Posterior vena cava (tissue), 2 donors: ENCODE data around the gene PAGE2B. TPM values are rescaled to one million over a fixed set of nuclear protein-coding genes. Genes with fewer than 3 reads are reported as not detected.
"Not testable (repeated sequence)": the region's sequence is repeated elsewhere in the genome, so short reads cannot be mapped to it uniquely, and the experiment has no call there.

Experiments
- DNase-seq: peaks from one replicate; pipeline ENCODE4 v3.0.0-alpha.2; 2020; ENCODE audit warnings: low spot score
- intact Hi-C, 2 donors: fragments of 100-400 bp; cut with DNase I; formaldehyde crosslinking; loops; one replicate each; pipeline versions ENCODE4 v1.14.1 to v1.14.2; 2022 to 2023
- total RNA-seq, 2 donors: library from RNA; stranded (reverse); fragmentation: NEBNext Ultra II Directional; extraction: Animal tissue kit (Norgen Biotek cat#: 25700); gene quantifications; one replicate each; pipeline ENCODE4 v1.2.1, GENCODE V29; 2021
- donor health status: DM: yes; HTN: yes; CAD: no.
- donor health status: DM: yes; HTN: yes; CAD: no.

The PAGE2B gene
- total RNA-seq, 2 donors from 2014 or later = not detected

DNA sequence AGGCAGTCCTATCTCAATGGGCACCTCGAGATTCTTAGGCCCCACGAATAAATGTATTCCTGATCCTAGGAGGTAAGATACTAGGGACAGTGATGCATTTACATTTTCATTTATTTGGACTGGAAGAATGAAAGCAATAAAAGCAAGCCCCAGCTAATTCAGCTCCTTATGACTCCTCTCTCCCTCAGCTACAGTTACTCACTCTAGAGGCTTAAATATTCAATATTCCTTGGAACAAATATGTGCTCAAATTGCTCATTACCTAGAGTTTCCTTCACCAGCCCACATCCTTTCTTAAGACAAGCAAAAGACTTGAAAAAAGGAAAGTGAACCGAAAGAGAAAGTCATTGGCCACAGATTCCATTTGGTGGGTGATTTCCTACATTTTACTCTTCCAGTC lies 27.9 kb downstream of the PAGE2B start:
- DNase-seq = no peak
- intact Hi-C loops = no loop called here

DNA sequence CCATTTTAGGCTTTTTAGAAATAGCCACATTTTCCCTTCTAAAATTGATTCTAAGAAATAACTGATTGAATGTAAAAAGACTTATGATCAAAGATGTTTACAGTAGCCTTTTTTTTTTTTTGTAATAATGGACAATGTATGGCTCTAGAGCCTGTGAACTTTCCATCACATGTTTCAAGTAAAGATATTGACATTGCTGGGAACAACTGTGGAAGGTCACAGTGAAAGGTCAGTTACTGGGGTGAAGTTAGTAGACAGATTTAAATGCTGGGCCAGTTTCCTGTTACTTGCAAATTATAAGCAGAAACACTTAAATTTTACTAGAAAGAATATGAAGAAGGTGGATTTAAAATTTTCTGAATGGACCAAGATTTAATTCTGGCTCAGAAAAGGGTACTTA lies 32.4 kb downstream of the PAGE2B start:
- DNase-seq = no peak
- intact Hi-C loops = no loop called here

DNA sequence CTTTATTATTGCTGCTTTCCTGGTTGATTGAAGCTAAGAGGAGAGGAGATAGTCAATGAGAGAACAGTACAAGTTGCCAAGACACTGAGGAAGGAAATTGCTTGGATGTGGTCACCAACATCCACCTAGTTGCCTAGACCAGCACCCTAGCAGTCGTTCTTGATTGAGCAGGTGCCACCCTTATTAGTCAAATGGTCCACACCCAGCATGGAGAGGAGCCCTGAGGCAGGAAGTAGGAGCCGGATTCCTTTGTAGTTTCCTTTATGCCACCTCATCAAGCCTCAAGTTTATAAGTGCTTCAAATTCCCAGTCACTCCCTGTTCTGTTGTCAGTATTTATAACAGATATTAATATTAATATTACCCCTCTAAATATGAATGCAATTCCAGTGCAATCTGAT lies 33.1 kb downstream of the PAGE2B start:
- intact Hi-C loops = no loop called here
- DNase-seq = no peak

DNA sequence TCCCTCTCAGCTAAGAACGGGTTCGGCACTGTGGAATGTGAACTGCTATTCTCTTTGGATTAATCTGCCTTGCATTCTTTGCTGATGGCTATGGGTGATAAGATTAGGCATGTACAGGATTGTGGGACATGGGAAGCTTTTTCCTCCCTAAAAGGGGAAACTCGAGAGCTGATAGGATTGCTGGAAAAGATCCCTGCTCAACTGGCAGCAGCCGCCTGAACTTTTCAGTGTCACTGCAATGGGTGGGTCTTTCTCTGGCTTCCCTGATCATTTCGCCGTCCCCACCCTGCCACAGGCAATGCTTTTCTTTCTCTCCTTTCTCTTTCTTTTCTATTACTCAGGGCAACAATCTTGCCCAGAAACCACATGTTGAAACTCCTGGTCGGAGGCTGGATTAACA lies 34.5 kb downstream of the PAGE2B start:
- no peak for DNase-seq
- intact Hi-C loops = no loop called here

DNA sequence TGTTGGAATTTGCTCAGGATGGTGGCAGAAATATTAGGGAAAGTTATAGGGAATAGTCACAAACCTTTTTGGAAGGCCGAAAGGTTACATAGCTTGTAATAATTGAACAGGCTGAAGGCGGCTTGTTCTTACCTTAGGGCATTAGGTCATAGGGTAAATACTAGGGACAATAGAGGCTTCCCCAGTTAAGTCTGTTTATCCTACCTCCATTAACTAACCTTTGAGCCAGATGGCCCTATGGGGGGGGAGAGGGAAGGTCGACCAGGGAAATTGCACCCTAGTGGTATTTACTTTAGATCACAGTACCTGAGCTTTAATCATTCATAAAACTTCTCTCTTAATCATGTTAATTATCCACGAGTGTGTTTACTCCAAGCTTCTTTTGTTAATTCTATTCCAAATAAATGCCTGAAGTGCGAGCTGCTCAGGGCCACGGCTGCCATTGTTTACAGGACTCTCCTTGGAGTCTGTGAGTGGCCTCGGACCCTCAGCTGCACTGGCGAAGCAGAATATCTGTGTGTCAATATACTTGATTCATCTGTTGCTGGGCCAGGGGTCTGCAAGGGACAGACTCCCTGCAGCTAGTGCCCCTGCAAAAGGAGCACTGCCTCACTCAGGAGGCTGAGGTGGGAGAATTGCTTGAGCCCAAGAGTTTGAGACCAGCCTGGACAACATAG lies 36.9 kb downstream of the PAGE2B start:
- DNase-seq = no peak
- intact Hi-C loops = no loop called here

DNA sequence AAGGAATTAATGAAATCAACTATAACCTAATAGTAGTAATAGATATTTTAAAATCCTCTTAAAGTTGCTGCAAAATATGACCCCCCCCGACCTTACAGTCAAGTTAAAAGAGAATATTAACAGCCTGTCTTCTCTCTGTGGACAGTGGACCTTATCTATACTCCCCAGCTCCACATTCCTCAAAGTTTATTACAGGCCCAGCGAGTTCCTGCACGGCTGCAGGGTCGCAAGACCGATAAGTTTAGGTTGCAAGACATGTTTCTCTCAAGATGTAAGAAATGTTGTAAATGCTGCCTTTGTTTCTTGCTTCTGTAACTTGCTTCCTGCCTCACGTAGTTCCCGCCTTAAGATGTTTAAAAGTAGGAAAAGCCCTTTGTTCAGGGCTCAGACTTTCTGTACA lies 41.8 kb downstream of the PAGE2B start:
- DNase-seq, intact Hi-C loops: not testable (repeated sequence)

DNA sequence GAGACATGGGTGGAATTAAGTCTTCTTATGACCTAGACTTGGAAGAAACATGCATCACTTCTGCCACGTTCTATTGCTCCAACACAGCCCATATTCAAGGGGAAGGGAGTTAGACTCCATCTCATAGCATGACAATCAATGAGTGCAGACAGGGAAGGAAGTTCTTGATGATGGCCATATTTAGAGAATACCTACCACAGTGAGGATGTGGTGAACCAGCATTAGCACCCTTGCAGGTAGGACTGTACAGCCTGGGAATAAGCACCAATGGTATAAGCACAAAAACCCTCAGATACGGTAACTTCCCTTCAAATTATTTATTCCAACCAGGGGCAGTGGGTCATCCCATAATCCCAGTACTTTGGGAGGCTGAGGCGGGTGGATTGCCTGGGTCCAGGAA lies 43.7 kb downstream of the PAGE2B start:
- no peak for DNase-seq
- intact Hi-C loops = no loop called here

DNA sequence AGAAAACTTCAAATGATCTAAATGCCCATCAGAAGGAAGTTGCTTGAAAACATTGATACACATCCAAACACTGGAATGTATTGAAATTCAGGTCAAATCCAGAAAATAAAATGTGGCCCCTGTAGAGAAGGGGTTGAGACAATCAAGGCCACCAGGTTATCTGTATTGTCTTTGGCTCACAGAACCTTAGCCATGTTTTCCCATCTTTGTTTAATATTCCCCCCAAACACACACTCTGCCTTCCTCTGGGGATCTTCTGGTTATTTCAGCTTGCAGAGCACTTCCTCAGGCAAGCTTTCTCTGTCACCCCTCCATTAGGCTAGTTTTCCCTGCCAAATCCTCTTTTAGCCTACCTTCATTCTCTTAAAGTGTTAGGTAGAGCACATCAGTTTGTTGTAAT lies 44.4 kb downstream of the PAGE2B start:
- DNase-seq = no peak
- intact Hi-C loops = no loop called here

DNA sequence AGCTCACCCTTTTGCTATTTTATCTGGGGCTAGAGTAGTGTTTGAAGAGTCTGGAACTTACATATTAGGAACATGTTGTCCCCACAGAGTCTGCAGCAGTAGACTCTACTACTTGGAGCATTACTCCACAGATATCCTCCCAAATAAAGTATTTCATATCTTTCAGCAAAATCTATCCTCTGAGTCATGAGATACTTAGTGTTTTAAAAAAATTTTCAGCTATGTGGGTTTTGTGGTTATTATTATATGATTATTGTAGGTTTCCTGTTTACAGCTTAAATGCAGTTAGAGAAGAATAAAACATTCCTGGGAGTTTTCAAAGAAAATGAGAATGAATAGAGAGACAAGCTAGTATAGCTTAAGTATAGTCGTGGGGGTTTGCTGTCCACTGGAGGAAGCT lies 44.9 kb downstream of the PAGE2B start:
- no peak for DNase-seq
- intact Hi-C loops = no loop called here

DNA sequence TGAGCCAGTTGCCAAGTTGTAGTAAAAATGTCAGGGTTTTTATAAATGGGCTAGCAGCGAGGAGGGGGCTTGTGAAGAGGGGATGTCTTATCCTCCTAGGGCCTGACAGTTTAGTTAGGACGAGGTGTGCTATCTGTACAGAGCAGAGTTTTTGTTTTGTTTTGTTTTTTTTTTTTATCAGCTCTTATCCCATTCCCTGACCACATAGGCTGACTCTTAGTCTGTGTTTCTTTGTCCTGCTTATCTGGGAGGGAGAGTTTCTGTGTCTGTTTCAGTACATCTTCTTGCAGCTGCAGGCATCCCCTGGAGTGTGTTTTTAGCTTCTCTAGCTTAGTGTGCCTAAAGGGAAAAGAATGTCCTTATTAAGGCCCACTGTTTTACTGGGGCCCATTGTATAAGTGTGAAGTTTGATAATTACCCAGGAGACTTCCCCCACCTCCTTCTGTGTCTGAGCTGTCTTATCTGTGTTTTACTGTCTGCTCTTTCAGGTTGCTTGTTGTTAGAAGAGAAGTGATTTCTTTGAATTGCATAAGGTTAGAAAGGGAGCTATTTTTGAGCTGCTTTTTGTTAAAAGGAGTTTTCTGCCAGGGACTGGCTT lies 46.0 kb downstream of the PAGE2B start:
- DNase-seq = no peak

DNA sequence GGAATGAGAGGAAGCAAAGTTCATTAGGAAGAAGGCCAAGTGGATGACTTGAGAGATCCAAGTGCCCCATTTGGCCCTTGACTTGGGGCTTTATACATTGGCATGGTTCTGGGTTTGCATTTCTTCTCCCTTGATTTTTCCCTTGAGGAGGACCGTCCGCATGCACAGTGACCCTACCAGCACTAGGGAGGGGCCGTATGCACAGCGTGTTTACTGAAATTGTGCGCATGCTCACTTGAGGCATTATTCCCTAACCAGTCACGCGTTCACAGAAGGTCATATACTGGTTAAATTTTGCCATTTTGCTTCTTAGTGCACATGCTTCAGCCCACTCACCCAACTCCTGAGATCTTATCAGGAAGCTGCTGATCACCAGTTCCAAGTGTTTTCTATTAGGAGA lies 49.1 kb downstream of the PAGE2B start:
- no peak for DNase-seq
- intact Hi-C loops = no loop called here

More for the DNA sequence above, 46.0 kb downstream of the PAGE2B start:
- intact Hi-C loops = no loop called here

DNA sequence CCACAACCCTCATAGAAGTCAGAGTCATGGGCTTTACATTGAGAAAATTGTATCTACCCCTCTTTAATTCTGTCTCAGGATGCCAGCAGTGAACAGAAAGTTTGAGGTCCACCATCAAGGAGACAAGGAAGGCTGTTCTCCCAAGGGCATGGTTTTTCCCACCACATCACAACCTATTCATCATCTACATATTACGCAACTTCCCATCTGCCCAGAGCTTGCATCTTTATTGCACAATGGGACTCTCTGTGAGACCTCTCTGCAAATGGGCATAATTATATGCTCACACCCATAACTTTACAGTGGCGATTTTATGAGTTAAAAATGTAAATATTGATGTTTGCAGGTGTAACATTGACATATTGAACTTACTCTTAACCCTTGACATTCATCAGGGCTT lies 52.9 kb downstream of the PAGE2B start:
- no peak for DNase-seq
- intact Hi-C loops = no loop called here

Other genes with a start within 250 kb of the PAGE2B start
- gene TRO, start 154.2 kb upstream of the PAGE2B start, total RNA-seq = 1 to 10 TPM; 6.7 to 7.7 TPM
- gene PFKFB1, start 80.8 kb upstream of the PAGE2B start, total RNA-seq = under 1 TPM; 0.14 to 0.42 TPM
- gene APEX2, start 74.7 kb upstream of the PAGE2B start, total RNA-seq = 10 to 100 TPM in 1 of 2 donors, 1 to 10 TPM in 1; 8.5 to 10.5 TPM
- gene ALAS2, start 44.1 kb upstream of the PAGE2B start, total RNA-seq = 10 to 100 TPM in 1 of 2 donors, 1 to 10 TPM in 1; 4.7 to 13.1 TPM
- not detected for gene PAGE2, start 14.0 kb downstream of the PAGE2B start, total RNA-seq
- not detected for gene PAGE5, start 145.3 kb downstream of the PAGE2B start, total RNA-seq
- gene PAGE3, start 189.9 kb downstream of the PAGE2B start, total RNA-seq = not detected